ENCODE measurements around the gene BRME1.
"Not testable (repeated sequence)": the region's sequence is repeated elsewhere in the genome, so short reads cannot be mapped to it uniquely, and the experiment has no call there.

Gene BRME1

DNA sequence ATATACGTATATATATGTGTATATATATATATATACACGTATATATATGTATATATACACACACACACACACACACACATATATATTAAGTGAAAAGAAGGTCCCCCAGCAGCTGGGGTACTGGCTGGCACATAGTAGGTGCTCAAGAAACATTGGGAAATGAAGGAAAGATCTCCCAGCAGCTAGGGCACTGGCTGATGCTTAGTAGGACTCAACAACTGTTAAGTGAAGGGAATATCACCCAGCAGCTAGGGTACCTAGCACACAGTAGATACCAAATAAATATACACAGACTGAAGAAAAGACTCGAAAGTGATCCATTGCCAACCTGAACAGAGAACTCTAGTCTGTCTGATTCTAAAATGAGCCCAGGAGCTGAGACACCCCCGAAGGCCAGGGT is 20.1 kb upstream of the BRME1 start:
- DNase-seq (ENCODE audit: low spot score), result no peak

DNA sequence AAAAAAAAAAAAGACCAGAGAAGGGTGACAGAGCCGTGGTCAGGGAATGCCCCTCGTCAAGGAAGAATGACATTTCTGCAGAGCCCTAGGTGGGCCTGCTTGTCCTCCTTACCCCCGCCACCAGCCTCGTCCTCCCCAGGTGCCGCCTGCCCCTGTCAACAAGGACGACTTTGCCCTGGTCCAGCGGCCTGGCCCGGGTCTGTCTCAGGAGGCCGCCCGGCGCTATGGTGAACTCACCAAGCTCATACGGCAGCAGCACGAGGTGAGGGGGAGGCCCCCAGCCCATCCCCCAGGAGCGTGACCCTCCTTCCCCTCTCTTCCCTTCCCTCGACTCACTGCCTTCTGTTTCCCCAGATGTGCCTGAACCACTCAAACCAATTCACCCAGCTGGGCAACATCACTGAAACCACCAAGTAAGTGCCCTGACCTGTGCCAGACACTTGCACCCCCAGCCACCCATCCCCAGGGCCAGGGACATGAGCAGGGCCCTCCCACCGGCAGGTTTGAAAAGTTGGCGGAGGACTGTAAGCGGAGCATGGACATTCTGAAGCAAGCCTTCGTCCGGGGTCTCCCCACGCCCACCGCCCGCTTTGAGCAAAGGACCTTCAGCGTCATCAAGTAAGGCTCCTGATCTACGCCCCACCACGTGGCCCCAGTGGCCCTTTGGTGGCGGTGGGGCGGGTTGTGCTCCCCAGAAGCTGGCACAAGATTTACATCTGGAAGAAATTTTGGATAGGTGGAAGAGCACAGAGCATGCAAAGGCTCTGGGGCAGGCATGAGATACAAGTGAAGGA is 17.5 kb upstream of the BRME1 start:
- DNase-seq (ENCODE audit: low spot score), result no peak

DNA sequence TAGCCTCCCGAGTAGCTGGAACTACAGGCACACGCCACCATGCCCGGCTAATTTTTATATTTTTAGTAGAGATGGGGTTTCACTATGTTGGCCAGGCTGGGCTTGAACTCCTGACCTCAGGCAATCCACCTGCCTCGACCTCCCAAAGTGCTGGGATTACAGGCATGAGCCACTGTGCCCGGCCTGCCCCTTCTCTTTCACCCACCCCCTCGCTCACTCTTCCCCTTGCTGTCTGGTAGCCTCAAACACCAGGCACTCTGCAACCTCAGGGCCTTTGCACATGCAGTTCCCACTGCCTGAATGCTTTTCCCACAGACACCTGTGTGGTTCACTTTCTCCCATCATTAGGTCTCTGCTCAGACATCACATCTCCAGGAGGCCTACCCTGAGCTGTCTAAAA is 16.2 kb upstream of the BRME1 start:
- DNase-seq (ENCODE audit: low spot score), result not testable (repeated sequence)

DNA sequence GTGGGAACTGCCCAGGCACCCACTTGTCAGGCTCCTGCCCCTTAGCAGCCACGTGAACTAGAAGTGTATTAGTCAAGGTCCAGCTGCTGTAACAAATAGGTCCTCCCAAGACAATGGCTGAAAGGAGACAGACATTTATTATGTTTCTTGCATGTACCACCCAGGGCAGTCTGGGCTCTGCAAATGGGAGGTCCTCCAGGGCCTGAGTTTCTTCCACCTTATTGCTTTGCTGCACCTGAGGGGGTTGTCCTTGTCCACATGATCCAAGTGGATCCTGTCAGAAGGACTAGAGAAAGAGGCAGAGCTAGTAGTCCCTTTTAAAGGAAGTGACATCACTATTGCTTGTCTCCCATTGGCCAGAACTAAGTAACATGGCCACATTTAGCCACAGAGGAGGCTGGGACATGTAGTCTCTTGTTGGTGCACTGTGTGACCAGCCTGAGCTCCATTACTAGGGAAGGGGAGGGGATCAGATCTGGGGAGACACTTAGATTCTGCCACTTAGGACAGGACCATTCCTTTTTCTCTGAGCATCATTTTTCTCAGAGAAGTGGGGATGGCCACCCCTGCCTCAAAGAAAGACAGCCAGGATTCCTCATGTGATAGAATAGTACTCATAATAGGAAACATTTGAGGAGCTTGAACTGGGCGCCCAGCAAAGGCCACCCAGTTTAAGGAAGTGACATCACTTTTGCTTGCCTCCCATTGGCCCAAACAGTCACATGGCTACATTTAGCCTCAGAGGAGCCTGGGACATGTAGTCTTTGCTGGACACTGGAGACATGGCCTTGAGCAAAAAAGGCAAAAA is 15.2 kb upstream of the BRME1 start:
- DNase-seq (ENCODE audit: low spot score), result peak; percentile 48

DNA sequence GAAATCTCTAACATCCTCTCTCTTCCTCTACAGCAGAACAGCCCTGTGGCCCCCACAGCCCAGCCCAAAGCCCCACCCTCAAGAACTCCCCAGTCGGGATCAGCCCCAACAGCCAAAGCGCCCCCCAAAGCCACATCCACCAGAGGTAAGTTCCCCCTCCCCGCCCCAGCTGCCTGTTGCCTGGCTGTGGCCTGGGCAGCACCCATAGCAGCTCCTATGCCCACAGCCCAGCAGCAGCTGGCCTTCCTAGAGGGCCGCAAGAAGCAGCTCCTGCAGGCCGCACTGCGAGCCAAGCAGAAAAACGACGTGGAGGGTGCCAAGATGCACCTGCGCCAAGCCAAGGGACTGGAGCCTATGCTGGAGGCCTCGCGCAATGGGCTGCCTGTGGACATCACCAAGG is 14.6 kb upstream of the BRME1 start:
- no peak for DNase-seq (ENCODE audit: low spot score)

DNA sequence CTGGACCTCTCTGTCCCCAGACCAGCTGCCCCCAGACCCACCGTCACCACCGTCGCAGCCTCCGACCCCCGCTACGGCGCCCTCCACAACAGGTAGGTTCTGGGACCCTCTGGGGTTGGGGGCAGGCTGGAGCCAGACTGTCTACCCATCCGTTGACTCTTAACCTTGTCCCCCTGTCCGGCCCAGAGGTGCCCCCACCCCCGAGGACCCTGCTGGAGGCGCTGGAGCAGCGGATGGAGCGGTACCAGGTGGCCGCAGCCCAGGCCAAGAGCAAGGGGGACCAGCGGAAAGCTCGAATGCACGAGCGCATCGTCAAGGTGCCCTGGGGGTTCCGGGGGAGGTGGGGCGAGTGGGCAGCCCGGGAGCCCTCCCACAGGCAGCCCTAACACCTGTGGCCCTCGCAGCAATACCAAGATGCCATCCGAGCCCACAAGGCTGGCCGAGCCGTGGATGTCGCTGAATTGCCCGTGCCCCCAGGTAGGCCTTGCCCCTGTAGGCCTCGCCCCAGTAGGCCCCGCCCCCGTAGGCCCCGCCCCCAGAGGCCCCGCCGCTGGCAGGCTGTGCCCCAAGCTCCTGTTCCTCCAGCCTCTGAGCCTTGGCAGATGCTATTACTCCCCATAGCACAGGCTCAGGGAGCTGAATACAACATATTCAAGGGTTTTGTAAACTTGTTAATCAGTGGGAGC is 13.0 kb upstream of the BRME1 start:
- DNase-seq (ENCODE audit: low spot score), result no peak

DNA sequence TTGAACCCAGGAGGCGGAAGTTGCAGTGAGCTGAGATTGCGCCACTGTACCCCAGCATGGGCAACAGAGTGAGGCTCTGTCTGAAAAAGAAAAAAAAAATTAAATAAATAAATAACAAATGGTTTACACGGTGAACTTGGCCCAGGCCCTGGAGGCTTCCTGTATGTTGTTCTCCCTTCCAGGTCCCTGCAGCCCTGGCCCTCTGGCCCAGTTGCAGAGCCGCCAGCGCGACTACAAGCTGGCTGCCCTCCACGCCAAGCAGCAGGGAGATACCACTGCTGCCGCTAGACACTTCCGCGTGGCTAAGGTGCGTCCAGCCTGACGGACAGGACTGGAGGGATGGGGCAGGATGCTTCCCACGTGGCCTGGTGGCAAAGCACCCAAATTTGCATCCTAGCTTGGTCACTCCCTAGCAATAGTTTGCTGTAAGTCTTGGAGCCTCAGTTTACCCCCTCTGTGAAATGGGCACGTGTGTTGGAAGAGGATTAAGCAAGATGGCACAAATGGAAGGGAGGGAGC is 12.0 kb upstream of the BRME1 start:
- no peak for DNase-seq (ENCODE audit: low spot score)

DNA sequence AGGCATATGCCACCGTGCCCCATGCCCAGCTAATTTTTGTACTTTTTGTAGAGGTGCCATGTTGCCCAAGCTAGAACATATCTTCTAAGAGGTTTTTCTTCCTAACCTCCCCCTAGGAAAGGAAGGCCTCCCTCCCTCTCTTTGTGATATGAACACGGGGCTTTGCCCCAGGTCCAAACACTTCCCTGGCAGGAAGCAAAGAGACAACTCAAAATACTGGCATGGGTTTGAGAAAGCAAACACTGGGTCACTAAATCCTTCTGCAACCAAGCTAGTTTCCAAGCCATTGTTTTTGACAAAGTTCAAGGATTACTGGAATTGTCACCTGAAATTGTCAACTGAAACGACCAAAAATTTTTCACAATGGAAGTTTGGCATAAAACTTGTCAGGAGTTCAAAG is 8.9 kb upstream of the BRME1 start:
- no peak for DNase-seq (ENCODE audit: low spot score)

DNA sequence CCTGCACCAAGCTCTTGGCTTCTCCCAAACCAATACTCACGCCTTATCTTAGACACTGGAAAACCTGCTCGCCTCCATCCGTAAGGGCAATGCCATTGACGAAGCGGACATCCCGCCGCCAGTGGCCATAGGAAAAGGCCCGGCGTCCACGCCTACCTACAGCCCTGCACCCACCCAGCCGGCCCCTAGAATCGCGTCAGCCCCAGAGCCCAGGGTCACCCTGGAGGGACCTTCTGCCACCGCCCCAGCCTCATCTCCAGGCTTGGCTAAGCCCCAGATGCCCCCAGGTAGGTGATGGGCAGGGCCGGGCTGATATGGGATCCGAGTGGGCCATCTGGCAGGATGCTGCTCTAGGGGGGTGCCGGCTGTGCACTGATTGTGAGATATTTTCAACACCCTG is 7.4 kb upstream of the BRME1 start:
- no peak for DNase-seq (ENCODE audit: low spot score)

DNA sequence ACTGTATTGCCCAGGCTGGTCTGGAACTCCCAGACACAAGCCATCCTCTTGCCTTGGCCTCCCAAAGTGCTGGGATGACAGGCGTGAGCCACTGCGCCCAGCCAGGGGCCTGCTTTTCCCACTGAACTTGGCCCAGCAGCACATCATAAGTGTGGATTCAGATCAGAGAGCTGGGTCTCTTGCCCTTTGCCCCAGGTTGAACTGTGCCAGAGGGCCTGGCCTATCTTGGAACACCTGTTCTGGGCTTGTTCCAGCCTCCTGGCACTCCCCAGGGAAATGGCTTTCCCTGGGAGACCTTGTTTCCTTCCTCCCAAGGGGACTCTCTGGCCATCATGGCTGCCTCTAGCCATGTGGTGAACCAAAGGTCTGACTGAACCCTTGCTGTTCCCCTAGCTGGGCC is 3.5 kb upstream of the BRME1 start:
- DNase-seq (ENCODE audit: low spot score), result no peak

DNA sequence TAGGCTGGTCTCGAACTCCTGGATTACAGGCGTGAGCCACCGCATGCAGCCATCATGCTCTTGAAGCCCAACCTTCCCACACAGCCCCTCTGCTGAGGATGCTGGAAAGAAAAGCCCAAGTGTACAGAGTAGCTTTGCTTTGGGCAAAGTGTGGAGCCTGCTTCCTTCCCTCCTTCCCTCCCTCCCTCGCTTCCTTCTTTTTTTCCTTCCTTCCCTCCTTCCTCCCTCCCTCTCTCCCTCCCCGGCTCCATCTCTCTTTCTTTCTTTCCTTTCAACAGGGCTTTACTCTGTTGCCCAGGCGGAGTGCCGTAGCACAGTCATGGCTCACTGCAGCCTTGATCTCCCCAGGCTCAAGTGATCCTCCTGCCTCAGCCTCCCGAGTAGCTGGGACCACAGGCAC is 2.8 kb upstream of the BRME1 start:
- DNase-seq (ENCODE audit: low spot score), result no peak

DNA sequence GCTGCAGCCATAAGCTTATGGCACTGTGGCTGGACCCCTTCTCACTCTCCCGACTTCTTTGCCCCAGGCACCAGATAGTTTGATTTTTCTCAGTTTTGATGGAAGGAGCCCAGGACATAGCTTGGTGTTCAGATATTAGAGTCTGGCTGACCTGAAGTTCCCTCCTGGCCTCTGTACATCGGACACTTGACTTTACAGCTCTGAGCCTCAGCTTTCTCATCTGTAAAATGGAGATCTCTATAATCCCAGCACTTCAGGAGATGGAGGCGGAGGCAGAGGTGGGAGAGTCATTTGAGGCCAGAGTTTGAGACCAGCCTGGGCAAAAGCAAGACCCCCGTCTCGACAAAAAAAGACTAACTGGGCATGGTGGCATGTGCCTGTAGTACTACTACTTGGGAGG is 993 bp upstream of the BRME1 start:
- no peak for DNase-seq (ENCODE audit: low spot score)

DNA sequence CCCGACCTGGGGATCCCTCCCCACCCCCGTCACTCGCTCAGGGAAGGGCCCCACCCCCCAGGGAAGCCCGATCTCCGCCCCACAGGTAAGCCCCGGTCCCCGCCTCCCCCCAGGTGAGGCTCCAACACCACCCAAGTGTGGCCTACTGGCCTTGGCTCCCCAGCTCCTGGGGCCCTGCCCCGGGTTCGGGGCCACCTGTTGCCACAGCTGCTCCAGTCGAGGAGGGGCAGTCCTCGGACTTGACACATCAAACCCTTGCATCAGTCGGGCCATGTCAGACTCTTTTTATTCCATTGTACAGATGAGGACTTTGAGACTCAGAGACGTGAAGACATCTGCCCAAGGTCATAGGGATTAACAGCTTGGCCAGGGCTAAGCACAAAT is 596 bp upstream of the BRME1 start:
- DNase-seq (ENCODE audit: low spot score), result peak; percentile 23

DNA sequence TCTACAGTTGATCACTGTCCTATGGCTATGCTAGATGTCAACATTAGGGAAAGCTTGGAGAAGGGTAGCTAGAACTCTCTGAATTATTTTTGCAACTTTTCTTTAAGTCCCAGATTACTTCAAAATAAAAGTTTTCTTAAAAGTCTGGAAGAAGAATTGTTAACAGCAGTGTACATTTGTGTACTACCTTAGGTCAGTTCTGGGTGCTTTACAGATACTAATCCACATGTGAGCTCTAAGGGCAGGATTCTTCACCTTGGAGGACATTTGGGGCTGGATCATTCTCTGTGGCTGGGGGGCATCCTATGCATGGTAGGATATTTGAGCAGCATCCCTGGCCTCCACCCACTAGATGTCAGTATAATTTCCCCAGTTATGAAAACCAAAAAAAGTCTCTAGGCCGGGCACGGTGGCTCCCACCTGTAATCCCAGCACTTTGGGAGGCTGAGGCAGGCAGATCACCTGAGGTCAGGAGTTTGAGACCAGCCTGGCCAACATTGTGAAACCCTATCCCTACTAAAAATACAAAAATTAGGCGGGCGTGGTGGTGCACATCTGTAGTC is 2.8 kb downstream of the BRME1 start:
- DNase-seq (ENCODE audit: low spot score), result no peak

DNA sequence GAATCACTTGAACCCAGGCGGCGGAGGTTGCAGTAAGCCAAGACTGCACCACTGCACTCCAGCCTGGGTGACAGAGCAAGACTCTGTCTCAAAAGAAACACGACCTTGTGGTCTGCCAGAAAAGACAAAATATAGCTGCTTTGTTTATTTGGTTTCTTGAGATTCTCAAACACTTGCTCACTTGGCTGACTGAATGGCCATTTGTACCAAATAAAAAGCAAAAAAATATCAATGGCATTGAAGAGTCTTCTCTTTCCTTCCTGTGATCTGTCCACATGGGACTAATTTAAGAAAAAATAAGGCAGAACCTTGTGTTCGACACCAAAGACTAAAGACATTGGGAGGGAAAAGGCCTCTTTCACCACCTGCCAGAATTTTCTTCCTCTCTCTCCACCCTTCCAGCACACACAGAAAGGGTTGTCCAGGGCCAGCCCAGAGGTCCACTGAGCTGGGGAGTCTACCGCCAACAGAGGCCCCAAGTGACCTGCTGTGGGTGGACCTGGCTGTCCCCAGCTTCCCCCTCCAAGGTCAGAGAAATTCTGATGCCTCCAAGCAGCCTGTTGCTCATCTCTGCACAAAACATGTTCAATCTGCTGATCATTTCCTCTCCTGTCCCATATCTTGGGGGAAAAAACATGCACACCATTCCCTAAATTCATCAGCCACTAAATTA is 5.9 kb downstream of the BRME1 start:
- no peak for DNase-seq (ENCODE audit: low spot score)

DNA sequence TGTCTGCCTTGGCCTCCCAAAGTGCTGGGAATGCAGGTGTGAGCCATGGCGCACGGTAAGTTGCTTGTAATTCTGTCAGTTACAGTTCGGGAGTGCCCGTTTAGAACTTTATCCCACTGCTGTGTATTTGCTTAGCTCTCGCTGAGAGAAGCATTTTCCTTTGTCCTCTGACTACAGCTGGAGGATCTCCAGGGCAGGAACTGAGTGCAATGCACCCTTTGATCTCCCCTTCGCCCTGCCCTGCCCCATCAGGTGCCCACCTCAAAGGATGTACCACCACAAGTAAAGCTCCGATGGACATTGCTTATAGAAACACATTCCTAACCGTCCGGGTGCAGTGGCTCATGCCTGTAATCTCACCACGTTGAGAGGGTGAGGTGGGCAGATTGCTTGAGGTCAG is 6.5 kb downstream of the BRME1 start:
- DNase-seq (ENCODE audit: low spot score), result no peak

DNA sequence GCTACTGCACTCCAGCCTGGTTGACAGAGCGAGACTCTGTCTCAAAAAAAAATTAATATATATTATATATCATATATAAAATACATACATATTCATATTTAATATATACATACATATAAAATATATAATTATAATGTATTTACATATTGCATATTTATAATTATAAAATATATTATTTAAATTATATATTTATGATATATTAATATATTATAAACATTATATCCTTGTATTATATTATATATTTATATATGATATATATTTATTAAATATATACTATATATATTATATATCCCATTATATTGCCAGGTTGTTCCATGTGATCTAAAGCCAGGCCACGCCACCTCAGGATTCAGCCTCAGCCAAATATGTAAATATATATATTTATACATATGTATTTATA is 9.7 kb downstream of the BRME1 start:
- DNase-seq (ENCODE audit: low spot score), result no peak

DNA sequence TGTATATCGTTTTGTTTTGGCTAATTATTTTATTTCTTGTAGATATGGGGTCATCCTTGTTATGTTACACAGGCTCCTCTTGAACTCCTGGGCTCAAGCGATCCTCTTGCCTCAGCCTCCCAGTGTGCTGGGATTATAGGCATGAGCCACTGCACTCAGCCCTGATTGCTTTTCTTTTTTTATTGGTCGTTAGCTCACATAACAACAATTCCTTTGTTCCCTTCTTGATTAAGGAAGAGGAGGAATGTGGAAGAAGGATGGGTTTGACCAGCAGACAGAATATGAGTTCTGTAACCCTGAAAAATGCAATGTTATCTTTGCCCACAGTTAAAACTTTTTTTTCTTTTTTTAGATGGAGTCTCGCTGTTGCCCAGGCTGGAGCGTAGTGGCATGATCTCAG is 11.4 kb downstream of the BRME1 start:
- no peak for DNase-seq (ENCODE audit: low spot score)

DNA sequence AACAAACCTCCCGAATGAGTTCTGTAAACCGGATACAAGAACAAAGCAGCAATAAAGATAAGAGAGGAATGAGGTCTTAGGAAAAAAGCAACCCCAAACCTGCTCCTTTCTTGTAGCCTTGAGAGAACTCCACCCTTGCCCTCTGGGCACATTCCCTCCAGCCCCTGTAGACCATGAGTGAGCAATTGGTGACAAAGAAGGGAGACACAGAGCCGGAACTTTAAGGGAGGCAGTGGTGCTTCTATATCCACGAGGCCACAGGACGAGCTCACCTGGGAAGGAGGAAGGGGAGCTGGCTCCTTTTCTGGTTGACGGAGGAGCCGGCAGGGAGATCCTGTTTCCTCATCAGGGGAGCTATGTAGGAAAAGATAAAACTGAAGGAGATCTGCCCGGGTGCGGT is 13.0 kb downstream of the BRME1 start:
- no peak for DNase-seq (ENCODE audit: low spot score)

DNA sequence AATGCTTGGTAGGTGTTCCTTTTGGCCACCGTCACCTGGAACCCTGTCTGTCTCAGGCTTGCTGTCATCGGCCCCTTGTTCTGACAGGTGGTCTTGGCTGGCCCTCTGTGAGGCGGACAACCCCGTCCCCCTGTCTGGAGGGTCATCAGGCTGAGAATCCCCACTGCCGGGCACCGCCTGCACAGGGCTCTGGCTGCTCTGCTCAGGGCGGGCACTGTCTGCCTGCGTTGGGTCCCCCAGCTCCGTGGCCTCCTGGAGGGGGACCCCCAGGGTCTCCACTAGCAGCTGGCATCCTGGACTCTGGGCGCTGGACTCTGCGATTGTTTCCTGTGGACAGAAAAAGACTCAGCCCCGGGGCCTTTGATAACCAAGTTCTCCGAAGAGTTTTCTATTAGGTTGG is 15.8 kb downstream of the BRME1 start:
- DNase-seq (ENCODE audit: low spot score), result no peak

DNA sequence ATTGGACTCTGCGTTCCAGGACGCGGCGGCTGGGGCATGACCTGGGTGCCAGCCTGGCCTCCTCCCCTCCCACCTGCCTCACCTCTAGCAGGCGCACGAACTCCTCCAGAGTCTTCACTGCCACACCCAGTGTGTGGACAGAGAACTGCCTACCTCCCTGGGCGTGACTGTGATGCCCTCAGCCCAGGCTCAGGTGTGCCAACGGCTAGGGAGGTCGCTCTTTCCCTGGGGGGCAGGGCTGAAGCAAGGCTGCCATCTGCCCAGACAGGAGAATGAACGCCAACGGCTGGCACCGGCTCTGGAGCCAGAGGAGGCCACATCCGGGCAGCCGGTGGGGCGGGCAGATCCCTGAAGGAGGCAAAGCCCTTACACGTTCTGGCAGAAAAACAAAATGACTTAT is 17.6 kb downstream of the BRME1 start:
- no peak for DNase-seq (ENCODE audit: low spot score)

DNA sequence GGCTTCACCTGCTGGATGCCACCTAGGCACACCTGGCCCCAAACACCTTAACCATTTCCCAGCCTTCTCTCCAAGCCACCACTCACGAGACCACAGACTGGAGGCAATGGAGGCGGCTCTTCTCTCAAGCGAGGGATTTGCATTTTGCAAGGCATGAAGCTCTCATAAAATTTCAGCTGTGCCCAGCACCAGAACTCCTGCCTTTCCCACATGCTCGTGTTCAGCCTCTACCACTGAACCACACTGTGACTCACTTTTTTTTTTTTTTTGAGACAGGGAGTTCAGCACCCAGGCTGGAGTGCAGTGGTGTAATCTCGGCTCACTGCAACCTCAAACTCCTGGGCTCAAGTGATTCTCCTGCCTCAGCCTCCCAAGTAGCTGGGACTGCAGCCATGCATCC is 18.4 kb downstream of the BRME1 start:
- no peak for DNase-seq (ENCODE audit: low spot score)

Data from germinal center (tissue), 1 donor.